ENCODE data around the gene ARHGAP23.
A peak's percentile ranks its signal among the peaks of the same experiment; 100 is the strongest.

Gene ARHGAP23

DNA sequence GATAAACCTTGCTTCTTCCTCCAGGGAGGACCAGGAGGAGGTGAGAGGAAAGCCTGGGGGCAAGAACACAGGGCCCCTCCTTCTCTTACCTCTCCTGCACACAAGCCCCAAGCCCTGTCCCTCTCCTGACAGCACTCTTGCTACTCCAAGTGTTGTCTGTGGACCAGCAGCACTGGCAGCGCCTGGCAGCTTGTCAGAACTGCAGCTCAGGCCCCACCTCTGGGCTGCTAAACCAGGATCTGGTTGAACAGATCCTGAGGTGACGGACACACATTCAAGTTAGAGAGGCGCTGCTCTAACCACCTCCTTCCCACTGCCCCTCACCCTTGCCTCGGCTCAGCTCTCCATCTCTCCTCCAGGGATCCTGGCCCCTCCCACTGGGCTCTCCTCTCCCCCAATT lies 121.0 kb downstream of the ARHGAP23 start:
- DNase-seq (ENCODE audit: low read depth), result no peak

DNA sequence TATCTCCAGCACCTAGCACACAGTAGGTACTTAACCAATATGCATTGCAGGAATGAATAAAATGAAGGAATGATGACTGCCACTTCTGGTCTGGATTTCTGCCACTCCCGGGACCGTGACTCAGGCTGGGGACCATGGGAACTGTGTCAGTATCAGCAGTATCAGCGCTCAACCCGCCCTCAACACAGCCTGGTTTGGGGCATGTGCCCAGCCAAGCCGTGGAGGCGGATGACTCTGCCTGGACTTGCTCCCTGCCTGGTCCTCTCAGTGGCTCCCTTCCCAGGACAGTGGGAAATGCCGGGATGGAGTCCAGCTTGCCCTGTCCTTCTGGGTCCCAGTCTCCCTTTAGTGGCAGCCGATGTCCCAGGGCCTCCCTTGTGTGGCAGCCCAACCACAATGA lies 122.4 kb downstream of the ARHGAP23 start:
- DNase-seq (ENCODE audit: low read depth), result no peak

DNA sequence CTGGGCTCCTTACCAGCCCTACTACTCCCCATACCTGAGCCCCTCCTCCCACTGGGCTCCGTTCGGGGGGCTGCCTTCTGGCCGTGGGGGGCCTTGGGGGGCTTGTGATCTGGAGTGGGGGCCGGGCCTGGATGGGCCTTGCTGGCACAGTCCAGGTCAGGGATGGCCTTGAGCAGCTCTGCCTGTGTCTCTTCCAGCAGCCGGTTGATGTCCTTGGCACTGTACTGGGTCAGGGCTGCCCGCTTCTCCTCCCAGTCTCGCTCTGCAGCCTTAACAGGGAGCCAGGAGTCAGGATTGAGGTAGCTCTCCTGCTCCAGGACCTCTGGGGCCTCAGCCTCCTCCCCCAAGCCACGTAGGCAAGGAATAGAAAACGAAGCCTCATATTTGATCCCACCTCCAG lies 122.9 kb downstream of the ARHGAP23 start:
- no peak for DNase-seq (ENCODE audit: low read depth)

DNA sequence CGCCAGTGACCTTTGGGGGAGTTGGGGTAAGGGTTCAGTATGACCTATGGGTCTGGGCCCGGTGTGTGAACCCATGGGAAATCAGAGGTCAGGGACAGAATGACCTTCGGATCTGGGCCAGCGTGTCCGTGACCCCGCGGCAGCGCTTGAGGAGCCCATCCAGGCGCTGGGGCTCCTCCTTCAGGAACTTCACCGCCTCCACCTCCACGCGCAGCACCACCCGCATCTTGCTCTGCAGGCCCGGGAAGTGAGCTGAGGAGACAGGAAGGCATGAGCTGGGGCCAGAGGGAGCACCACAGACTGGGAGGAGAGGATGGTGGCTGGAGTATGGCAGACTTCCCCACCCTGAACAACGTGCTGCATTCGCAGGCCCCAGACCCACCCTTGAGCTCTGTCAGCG lies 124.1 kb downstream of the ARHGAP23 start:
- DNase-seq (ENCODE audit: low read depth), result no peak

DNA sequence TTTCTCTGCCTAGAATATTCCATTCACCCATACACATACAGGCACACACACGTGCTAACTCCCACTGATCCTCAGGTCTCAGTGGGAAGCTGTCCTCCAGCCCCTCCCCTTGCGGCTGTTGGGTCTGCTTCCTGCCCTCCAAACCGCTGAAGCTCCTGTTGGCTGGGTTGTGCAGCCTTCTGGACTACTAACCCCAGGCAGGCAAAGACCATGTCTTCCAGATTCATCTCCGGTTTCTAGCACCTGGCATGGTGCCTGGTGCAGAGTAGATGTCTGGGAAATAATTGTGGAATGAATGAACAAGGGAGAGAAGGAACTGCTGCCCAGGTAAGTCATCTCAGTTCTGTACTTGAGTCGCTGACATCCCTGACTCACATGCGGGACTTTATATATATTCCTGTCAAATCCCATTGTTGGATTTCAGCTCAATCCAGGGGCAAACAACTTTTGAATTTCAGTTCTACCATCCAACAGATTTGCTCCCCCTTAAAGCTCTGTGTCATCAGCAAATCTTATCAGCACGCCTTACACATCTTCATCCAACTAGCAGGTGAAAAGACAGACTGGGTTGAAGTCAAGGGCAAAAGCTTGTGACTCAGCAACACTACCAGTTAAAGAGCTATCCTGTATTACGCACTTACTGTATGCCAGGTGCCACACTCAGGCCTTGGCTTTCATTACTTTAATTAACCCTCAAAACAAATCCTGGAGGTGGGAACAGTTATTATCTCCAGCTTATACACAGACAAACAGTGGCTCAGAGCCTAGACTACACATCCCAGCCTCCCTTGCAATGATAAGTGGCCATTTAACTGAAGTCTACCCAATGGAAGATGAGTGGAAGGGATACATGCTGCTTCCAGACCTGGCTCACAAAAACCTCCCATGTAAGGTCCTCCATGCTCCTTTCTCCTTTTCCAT lies 126.4 kb downstream of the ARHGAP23 start:
- DNase-seq (ENCODE audit: low read depth), result no peak

DNA sequence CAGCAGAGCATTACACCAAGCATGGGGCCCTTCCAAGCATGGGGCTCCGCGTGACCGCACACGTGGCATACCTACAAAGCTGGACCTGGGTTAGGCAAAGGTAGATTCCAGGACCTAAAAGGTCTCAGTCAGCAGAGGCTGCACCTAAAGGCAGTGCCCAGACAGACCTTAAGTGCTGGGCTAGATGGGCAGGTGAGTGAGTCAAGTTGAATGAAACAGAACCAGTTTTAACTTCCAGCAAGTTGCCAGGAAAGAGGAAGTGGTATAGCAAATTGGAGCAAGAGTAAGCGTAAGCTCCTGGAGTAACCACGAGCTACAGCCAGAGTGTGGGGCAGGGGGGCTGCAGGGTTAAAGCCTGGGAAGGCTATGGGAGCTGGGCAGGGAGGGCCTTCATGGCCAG lies 128.0 kb downstream of the ARHGAP23 start:
- DNase-seq (ENCODE audit: low read depth), result no peak

DNA sequence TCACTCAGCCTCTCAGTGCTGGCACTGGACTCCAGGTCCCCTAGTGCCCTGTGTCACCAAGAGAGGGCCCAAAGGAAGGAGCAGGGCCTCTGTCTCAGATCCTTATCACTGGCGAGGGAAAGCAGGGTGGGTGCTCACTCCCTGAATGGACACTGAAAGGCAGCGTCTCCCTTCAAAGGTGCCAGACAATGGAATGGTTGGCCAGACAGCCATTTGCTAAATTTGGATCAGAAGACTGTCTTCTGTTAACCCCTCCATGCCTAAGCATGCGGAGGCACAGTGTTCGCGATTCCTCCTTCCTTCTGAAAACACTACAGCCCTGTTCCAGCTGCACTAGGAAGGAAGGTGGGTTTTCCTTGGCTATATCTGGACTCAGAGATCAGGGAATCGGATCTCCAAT lies 129.1 kb downstream of the ARHGAP23 start:
- no peak for DNase-seq (ENCODE audit: low read depth)

DNA sequence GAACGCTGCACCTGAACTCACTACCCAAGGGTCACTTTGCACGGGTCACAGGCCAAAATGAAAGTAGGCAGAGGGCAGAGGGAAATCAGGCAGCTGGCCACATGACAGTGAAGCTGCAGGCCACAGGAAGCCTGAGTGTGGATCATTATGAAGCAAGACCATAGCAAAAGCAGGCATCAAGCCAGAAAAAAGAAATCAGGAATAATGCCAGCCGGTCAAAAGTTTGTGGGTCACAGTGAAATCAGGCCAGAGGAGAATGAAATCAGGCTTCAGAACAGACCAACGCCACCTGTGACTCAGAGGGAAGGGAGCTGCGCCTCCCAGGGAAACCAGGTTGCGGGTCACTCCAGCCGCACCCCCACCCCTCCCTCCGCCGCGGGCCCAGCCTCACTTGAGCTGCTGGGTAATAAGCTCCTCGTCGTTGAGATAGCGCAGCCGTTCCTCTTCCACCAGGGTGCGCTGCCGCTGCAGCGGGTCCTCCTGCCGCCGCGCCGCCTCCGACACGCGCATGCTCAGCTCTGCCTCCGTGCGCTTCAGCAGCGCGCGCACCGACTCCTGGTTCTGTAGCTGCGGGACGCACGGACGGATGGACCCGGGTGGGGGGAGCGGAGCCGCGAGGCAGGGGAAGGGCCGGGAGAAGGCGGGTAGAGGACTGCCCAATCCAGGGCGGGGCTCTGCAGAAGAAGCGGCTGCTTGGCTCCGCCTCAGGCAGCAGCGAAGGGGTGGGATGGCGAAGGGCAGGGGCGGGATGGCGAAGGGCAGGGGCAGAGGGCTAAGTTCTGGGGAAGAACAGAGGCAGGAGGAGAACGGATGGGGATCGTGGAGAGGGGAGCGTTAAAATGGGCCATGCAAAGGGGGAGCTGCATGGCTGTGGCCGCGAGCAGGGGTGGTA lies 129.8 kb downstream of the ARHGAP23 start:
- DNase-seq (ENCODE audit: low read depth), result peak; percentile 76

DNA sequence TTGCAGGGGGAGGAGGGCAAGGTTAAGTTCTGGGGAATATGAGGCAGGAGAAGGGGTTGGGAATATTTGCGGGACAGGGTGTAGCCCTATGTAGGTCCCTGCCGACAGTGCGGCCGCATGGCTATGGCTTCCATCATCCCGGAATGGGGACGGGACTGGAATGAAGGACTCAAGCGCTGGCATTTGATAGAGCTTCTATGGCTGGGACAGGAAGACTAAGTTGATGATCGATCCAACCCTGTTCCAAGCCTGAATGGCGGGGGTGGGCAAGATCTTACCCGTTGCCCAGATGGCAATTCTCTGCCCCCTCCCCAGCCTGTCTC lies 130.4 kb downstream of the ARHGAP23 start:
- DNase-seq (ENCODE audit: low read depth), result no peak

DNA sequence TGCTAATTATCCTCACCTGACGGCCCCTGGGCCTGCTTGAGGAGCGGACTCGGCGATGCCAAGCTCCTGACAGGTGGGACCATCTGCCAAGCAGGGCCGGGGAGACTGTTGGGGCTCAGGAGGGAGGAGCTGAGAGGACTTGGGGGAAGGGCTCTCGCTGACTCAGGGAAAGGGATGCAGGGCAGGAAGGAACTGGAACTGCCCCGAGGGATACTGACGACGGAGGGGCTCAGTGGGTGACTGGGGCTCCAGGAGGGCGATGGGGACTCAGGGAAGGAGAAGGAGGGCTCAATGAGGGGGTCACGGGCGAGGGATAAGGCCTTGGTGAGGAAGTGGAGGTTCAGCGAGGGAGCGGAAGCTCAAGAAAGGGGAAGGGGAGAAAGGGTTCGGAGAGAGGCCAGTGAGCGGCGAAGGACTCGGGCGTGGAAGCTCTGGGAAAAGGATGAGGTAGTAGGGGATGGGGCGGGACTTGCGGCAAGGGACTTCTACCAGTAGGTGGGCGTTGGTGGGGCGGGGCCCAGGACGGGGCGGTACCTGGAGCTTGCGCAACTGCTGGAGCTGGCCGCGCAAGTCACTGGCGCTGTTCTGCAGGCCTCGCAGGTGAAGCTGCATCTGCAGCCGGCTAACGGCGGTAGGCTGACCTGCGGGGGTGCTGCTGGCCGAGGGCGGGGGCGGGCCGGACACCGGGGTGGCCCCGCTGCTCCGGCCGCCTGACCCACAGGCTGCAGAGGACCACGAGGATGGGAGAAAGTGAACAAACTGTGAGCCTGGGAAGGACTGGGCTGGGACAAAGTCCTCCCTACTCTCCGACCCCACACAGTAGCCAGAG lies 131.0 kb downstream of the ARHGAP23 start:
- DNase-seq (ENCODE audit: low read depth), result peak; percentile 84

DNA sequence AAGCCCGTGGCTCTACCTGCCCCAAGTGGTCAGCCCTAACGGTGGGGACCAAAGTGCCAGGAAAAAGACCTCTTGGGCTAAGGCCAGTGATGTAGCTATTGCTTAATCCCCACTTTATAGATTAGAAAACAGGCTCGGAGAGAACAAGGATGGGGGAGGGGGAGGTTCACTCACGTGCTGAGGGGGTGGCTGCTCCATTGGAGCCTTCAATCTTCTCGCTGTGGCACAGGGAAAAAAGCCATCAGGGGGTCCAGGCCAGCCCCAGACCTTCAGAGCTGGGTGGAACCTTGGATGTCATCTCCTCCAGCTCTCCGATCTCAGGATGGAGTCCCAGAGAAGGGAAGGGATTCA lies 131.6 kb downstream of the ARHGAP23 start:
- no peak for DNase-seq (ENCODE audit: low read depth)

DNA sequence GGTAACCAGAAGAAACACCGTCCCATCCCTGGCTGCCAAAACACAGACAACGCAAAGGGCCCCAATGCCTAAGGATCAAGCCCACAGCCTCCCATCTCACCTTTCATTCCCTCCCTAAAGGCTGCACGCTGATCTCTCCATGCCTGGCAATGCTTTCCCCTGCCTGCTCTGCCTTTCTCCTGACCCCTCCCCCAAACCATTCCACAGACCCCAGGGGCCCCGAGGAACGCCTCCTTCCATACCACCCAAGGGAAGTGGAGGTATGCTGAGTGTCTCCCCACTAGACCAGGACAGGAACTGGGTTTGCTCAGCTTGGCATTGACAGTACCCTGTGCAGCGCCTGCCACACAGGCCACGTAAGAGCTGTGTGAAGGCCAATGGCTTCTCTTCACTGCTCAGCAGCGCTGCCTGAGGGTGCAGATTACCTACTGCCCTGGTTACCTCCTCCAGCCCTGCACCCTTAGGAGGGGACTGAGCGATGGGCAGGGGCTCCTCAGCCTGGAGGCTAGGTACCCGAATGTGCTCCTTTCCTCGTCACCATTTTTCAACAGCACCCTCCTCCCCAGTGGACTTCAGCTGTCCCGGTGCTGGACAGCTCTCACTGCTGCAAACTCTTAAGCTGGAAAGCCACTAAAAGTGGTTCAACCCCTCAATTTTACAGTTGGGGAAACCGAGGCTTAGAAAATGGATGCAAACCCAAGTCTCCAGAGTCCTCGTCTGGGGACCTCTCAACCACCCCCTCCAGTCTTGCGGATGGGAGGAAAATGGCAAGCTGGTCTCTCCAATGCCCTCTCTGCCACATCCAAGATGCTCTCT lies 132.4 kb downstream of the ARHGAP23 start:
- no peak for DNase-seq (ENCODE audit: low read depth)

DNA sequence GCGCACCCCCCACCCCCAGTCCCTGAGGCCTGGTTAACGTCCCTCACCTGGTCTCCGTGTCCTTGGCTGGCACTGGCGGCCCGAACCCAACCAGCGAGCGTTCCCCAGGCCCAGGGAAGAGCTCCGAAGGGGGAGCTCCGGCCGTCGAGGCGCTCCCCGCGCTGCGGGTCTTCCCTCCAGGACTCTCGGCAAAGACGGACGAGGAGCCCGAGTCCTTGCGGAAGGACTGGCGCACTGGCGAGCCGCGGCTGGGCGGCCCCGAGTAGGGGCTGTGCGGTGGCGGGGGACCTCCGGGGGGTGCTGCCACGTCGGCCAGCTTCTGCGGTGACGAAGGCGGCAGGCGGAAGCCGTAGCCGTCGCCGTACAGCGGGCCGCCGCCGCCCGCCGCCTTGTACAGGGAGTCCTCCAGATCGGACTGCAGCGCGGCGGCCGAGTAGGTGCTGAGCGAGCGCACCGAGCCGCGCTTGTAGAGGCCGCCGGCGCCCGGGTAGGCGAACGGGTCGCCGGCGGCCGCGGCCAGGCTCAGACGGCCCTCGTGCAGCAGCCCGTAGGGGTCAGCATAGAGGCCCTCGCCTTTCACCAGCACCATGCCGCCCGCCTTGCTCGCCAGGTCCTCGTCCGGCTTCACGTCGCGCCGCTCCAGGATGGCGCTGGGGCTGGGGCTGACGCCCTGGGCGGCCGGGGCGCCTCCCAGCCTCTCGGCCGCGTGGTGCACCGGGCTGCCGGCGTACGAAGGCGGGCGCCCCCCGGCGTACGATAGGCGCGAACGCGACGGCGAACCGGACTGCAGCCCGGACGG lies 133.4 kb downstream of the ARHGAP23 start:
- no peak for DNase-seq (ENCODE audit: low read depth)

All from stimulated activated CD8-positive, alpha-beta memory T cell treated with anti-CD3 and anti-CD28 coated beads, Interleukin-15, amount 100 ng/mL, for 1 hour (primary cell).